Measurements from ENCODE around the gene BCAR1.
"Not testable (repeated sequence)": the region's sequence is repeated elsewhere in the genome, so short reads cannot be mapped to it uniquely, and the experiment has no call there.

BCAR1 gene

DNA sequence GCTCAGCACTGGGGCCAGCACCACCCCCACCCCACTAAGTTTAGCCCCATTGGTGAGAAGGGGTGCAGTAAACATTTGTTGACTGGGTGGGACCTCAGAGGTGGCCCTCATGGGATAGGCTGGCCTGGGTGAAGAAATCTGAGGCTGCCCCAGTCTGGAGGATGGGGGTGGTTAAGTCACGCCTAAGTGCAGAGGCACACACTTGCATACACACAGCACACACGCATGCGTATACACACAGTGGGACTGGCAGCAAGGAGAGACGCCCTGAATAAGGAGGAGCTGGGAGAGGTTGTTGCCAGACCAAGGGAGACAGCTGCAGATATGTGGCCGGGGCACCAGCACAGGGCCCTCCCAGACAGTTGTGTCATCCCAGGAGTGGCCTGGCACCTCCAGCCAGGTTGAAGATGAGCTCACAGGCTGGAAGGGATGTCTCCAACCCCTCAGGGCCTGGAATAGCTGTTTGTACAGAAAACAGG is 3.0 kb upstream of the BCAR1 start:
- no peak for DNase-seq

DNA sequence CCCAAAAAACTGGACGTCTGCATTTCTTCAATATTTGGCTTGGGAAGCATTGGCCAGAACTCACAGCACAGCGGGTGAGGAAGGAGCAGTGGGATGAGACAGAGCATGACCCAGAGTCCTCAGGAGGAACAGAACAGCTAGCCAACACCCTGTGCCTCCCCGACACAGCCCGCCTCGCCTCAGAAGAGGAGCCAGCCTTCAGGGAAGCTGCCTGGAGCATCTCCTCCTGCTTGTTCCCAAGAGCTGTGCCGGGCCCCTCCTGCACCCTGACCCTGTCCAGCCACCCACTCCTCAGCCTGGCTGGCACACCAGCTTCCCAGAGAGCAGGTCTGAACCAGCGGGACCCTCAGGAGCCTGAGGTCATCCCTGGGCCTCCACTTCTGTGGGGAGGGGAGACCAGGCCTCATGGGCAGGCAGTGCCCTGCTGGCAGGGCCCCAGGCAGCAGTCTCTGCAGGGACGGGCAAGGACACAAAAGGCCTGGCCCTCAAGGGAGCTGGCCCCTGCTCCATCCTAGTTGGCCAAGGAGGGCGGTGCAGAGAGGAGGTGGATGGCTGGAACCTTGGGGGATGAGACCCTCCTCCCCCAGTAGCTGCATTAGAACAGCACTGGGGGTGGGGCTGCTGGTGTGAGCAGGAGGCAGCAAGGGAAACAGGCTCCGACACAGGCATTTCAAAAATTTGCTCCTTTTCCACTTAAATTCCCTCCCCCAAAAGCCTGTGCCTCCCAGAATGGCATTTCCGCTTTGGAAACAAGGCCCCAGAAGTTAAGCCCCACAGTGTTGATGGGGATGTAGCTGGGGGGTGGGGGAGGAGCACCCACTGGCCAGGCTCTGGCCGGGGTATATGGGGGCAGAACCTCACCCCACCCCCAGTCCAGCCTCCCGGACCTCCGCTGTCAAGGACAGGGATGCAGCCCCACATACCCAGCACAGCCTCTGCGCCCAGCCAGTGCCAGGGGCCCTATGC is 1.8 kb upstream of the BCAR1 start:
- no peak for DNase-seq

DNA sequence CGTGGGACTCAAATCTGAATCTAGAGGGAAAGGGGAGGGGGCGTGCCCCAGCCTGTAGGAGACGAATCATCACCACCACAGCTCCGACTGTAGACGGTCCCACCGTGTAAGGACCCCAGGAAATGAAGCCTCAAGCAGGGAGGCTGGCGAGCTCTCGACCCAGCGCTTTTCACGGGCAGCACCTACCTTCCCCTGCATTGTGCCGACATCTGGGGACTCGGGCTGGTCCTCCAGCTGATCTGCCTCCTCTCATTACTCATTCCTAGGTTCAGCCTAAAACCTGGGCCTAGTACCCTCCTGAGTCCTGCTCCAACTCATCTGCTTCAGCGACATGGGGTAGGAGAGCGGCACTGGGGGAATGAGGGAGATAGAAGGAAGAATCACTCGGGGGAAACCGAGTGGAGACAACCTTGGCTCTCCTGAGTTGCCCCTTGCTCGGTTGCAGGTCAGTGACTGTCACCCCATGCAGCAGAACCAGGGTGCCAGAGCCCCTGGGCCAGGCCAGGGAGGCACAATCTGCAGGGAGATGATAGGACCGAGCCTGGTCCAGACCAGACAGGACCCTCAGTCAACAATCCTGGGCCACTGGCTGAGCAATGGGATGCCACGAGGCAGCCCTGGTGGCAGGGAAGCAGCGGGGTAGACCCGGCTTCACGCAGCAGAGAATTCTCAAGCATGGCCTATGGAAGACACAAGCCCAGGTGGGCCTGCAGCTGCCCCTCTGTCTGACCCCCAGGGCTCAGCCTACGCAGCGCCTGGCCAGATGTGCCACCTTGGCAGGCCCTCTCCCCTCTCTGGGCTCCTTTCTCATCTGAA is 833 bp upstream of the BCAR1 start:
- DNase-seq, result no peak

DNA sequence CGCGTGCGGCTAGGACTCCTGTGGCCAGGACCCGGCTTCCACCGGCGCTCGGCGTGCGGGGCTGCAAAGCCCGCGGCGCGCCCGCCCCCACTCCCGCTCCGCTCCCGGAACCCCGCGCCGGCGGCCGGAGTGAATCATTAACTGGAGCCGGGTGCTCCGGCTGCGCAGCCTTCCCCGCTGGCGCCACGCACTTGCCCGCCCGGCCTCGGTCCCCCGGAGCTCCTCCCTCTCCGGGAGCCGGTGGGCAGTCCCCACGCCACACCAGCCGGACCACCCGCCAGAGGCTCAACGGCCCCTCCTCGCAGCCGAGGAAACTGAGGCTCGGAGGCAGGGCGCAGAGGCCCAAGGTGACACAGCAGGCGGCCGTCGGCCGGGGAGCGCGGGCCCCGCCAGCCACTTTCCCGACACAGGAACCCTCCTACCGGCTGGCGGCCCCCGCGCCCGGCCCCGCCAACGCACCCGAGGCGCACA is 580 bp downstream of the BCAR1 start:
- no peak for DNase-seq

DNA sequence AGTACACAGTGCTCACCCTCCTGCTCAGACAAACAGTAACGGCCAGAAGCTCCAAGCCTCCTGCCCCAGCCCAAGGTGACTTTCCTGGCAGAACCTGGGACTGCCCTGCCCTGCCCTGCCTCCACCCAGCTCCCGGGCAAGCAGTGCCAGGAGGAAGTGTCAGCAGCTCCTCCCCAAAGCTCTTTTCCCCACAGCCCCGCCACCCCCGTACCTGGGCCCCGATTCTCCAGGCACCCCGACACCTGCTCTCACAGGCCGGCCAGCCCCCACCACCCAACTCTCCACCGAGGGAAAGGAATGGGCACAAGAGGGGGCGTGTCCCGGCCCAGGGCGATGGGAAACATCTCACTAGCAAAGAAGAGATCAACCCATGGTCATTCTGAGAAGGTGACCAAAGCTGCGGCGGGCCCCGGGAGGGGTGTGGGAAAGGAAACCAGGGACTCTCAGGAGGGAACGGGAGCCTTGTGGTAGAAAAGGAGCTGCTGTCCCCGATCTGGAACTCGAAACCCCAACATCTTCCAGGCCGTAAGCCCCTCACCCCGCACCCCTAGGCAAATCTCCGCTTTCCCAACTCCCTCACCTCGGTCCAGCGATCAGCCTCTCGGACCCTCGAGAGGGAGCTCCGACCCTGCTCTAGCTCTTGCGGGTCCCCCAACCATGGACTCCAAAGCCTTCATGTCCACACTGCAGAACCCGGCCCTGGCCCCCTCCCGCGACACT is 1.2 kb downstream of the BCAR1 start:
- no peak for DNase-seq

DNA sequence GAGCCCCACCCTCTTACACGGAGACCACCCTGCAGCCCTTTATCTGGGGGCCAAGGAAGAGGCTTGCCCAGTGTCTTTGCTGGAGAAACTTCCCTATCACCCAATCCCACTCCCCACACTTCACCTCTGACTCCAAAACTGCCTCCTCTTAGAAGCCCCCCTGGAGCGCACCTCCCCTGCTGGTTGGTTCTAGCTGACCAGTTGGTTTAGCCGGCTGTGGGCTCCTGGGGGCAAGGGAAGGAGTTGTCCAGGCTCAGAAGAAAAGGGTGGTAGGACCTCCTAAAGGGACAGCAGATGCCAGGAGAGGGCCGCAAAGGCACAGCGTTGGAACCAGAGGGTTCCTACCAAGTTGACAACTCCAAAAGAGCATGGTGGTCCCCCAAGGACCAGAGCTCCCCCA is 2.0 kb downstream of the BCAR1 start:
- no peak for DNase-seq

DNA sequence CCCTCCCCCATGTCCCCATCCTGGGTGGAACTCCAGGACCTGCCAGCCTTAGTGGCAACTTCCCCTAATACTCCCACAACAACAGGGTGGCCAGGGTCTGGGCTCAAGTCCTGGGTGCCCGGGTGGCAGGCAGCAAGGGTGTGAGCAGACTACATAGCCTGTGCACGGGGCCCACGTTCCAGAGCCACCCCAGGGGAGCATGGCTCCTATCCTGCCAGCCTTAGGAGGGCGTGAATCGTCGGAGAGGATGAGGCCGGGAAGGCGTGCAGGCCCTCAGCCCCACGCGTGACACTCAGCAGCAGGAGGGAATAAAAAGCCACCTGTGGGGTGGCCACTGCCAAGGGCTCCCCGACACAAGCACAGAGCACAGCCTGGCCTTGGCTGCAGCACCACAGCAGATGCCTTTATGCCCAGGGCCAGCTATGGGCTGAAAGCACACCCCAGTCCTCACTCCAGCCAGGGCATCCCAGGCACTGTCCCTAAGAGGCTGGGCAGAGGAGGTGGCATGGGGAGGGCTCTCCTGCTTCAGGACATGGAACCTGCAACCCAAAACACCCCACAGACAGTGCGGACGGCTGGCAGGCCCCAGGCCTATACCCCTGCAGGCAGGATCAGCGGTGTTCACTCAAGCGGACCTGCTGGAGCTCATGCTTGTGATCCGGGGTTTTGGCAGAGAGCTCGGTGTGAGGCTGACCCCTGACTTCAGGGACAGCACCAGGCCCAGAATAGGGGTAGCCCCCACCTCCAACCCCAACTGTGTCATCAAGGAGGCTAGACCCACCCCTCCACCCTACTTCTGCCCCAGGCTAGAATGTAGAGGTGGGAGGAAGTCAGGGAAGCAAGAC is 2.7 kb downstream of the BCAR1 start:
- no peak for DNase-seq

DNA sequence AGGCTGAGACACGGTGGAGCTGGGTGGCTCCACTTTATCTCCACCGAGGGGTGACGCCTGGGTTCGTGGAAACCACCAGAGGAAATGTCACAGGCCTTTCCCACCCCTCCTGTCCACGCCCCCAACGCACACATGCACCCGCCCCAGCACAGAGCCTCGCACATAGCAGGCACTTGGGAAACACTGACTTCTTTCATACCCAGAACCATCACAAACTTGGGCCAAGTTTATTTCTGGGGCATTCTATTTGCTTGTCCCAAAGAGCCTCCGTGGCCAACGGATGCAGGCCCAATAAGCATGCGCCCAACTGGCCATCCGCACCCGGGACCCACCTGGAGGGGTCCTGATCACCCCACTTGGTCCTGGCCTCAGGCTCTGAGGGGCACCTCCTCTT is 3.3 kb downstream of the BCAR1 start:
- DNase-seq, result no peak

DNA sequence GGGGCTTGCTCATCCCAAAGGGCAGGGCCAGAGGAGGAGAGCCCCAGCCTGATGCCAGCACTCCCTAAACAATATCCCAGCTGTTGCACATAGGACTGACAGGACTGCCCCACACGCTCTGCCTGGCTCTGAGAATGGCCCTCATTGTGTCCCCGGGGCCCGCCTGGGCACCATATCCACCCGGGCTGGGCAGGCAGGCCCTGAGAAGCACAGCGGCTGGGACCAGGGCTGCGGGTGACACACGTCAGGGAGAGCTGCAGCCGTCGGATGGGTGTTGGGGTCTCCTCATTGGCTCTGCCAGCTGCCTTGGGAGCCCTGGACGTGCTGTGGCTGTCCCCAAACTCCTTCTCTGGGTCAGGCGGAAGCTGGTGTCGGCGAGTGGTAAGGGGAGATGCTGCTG is 4.2 kb downstream of the BCAR1 start:
- no peak for DNase-seq

DNA sequence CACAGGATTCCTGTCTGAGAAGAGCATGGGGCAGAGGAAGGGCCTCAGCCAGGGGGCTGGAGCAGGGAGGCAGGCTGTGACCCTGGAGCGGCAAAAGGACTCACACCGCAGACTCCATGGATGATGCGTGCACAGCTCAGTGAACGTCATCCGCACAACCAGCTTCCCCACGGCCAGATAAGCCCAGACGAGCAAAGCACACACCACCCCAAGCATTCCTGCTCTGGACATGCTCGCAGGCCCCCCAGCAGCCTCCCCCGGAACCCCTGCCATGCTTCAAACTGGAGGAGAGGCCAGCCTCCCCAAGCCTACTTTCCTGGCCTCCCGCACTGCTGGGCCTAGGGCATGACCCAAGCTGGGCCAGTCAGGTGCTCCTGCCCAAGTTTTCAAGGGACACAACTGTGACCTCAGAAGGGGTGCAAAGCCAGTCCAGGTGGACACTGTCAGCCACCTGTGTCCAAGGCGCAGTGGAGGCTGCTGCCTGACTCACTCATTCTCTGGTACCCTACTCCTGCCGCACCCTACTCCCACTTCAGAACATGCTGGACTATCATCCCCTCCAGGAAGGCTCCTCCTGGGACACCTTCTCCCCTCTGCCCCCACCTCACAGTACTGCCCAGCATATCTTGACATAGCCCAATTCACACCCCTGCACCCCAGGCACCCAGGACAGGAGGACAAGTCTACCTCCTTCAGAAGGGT is 4.8 kb downstream of the BCAR1 start:
- DNase-seq, result no peak

DNA sequence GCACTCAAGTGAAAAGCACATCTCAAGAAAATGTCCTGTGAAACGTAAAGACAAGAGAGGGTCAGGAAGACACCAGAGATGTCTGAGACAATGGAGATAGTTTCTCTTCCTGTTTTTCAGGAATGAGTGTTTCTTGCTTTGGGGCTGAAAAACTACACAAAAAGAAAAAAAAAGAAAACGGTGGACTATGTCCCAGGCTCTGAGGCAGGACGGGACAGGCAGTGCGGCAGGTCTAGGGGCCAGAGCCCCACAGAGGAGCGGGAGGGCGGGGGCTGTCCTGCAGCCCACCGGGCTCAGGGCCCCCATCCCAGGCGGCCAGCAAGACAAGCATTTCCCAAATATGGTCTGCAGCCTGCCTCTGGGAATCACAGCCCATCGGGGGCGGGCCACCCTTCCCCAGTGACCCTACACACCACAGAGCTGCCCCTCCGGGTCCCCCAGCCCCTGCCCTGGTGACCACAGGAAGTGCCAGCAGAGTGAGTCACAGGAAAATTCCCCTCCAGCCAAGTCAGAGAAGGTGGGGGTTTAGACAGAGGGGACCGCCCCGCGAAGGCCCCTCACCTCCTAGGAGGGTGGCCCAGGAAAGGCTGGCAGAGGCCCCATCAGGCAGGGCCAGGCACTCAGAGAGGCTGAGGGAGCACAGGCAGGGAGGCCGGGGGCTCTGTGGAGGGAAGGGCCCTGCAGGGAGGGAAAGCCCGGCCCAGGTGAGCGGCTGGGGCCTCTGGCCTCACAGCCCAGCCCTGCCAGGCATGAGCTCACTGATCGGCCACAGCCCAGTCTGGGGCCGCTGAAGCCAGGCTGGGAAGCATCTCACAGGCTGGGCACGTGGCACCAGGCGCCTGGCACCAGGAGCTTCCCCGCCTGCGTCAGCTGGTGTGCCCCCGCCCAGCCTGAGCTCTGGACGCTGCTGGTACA is 6.3 kb downstream of the BCAR1 start:
- no peak for DNase-seq

DNA sequence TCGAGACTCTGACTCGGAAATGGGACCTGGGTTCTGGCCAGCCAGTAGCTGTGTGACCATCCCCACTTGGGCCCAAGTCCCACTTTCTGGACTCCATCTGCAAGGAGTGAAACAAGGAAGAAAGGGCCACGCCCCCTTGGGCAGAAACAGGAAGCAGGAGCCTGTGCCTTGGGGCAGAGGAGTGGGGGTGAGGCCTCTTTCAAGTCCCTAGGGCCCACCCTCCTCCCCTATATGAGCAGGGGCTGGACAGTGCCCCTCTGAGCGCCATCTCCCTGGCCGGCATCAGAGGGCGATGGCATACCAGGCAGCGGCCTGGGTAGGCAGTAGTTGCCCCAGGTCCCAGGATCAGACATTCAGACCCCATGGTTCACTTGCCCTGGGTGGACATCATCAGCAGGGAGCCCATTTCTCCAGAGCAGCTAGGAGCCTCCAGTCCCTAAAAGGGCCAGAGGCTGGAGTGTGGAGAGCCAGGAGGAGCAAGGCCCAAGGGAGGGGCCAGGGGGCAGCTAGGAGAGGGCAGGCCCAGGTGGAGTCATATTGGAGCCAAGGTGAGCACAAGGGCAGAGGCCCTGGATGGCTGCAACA is 7.1 kb downstream of the BCAR1 start:
- no peak for DNase-seq

DNA sequence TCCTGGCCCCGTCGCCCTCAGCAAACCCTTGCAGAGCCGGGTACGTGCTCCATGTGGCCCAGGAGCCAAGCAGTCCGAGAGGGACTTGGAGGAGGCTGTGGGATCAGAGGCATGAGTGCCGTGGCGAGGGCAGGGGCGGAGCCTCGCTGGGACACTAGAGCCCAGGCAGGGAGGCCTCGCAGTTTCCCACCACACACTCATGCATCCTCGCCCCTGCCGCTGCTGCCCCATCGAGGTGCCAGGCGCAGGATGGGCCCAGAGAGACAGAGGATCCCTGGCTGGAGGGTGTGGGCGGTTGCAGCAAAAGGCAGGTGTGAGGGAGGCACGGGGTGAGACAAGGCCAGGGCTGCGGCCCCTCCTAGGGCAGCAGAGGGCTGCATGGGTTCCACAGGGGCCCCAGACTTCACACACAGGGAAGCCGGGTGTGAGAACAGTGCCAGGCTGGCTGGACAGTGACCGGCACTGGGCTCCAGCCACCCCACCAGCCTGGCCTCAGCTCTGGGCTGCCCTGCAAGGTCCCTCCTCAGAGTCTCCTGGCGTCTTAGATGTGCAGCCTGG is 7.7 kb downstream of the BCAR1 start:
- no peak for DNase-seq

DNA sequence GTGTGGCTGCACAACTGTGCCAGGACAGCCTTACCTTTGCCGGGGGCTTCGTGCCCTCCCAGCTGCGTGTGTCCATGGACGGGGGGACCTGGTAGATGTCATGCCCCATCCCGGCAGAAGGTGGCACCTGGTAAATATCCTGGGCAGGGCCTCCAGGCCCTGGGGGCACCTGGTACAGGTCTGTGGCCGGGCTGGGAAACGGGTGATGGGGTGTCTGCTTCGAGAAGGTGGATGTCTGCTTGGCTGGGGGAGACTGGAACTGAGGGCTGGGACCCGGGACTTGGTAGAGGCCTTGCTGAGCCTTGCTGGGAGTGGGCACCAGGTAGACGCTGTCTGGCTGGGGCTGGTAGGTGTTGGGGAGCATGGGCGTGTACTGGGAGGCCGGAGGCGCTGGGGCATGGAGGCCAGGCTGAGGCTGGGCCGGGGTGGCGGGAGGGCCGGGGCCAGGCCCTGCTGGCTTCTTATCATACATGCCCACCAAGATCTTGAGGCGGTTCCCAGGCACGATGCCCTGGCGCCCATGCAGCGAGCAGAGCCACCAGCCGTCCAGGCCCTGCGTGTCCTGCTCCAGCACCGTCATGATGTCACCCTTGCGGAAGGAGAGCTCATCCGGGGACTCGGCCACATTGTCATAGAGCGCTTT is 8.9 kb downstream of the BCAR1 start:
- DNase-seq, result not testable (repeated sequence)

DNA sequence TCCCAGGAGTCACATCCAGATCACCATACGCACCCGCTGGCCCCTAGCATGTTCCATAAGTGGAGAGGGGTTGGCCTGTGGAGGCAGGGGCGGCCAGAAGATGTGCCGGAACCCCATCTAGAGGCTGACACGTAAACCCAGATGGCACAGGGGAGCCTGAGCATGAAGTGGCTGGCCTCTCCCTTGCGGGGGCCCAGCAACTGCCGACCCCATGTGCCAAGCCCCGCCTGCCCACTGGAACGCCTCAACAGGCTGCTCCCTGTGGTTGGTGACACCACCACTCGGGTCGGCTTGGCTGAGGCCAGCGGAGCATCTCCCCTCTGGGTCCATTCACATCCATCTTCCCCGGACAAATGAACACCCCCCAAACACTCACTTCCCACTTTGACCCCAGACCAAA is 9.5 kb downstream of the BCAR1 start:
- no peak for DNase-seq

DNA sequence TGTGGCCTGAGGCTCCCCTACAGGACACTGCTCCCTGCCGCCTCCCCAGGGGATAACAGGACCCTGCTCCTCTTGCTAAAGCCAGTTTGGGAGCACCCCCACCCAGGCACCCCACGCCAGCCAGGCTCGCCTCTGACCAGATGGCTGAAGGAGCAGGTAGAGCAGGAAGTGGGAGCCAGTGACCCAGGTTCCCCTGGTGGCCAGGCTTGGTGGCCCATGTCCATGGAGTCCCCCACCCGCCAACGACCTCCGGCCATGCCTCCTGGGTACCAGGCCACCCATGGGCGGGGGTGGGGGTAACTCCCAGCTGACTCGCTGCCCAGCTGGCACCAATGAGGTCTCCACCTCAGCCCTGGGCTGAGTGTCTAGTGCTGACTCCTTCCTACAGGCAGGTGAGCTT is 10.0 kb downstream of the BCAR1 start:
- no peak for DNase-seq

DNA sequence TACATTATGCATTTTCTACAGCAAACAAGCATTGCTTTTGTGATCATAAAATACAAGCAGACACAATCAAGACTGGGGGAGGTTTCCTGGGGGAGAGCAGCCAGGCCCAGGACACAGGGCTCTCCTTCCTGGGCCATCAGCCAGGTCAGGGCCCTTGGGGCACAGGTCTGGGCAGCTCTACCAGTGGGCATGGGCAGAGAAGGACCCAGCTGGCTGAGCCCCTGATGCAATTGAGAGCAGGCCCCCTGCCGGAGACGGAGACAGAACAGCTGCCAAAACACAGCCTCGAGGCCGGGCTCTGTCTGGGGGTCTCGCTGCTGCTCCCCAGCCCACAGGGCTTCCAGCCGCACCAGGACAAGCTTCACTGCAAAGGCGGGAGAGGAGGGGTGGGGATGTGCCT is 10.8 kb downstream of the BCAR1 start:
- not testable (repeated sequence) for DNase-seq

DNA sequence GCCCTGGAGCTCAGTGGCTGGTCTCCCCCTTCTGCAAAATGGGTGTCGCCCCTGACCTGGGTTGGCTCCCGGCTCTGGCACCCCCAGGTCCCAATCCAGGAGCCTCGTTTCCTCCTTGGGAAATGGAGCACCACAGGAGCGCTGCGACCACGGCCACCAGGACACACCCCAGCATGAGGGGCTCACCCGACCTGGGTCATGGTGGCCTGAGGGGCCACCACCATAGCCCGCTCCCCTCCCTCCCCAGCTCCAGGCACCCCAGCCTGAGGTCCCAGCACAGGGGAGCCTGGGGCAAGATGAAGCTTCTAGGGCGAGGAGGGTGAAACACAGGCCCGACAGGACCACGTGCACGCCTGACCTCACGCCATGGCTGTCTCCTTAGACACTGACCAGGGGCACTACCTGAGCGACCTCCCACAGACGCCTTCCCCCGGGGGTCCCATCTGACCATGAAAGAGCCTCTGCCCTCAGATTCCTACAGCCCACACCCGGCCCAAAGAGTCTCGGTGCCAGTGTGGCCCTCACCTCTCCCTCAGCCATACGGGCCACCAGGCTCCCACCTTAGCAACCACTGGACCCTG is 11.8 kb downstream of the BCAR1 start:
- no peak for DNase-seq
